Spleen (tissue), 7 donors: ENCODE measurements around the gene PTPRN2.

Experiments
- CTCF ChIP-seq, 11 experiments: fragments of 200-600 bp in 7 of 11; fragments of 450-650 bp in 4 of 11; sonication (generic) in 4 of 11; IDR thresholded peaks in 8 of 11; conservative IDR thresholded peaks in 3 of 11; 1 replicate in 7 of 11; 2 replicates in 4 of 11; pipeline versions ENCODE4 v1.4.0 to v1.8.0; 2016 to 2021; ENCODE audit warnings: antibody characterized with exemption in 11 of 11, inconsistent platforms in 4 of 11, mild to moderate bottlenecking in 1 of 11
- POLR2A ChIP-seq, 3 donors: fragments of 450-650 bp; IDR thresholded peaks; one replicate each; pipeline ENCODE4 v1.5.1; 2017; ENCODE audit warnings: antibody characterized with exemption in 3 of 3, mild to moderate bottlenecking in 1 of 3
- donor health status: DM: no; HTN: no; CAD: no; lungs with moderate emphysema.
- donor health status: DM: no; HTN: no; CAD: no.
- donor health status: DM: no; HTN: no; CAD: no.

- TF ChIP-seq CTCF (IDR thresholded peaks at IDR 0.05 in 8 of 11, conservative IDR thresholded peaks at IDR 0.05 in 3 of 11) (no peak), POLR2A (IDR thresholded peaks at IDR 0.05) (no peak)
Measured at GRCh38 chr7:157689269-157690057, 898.2 kb downstream of the PTPRN2 start.
